HUDEP-2 (cell line): ENCODE measurements around the gene BCL2A1.
"Not testable (repeated sequence)": the region's sequence is repeated elsewhere in the genome, so short reads cannot be mapped to it uniquely, and the experiment has no call there.

ENCODE experiments used
- DNase-seq, 76 experiments: peaks; one replicate each; lab custom pipeline; 2025; ENCODE audit not compliant: unreplicated experiment in 76 of 76; lab: John Stamatoyannopoulos, UW

Gene BCL2A1

GRCh38 chr15:79926116-79926515 is 44.9 kb downstream of the BCL2A1 start:
- not testable (repeated sequence) for DNase-seq

GRCh38 chr15:79924379-79924778 is 46.6 kb downstream of the BCL2A1 start:
- DNase-seq = no peak

- DNase-seq = peak; percentile 31 to 98 (median 93)
Observed at GRCh38 chr15:79923515-79924169, 47.4 kb downstream of the BCL2A1 start.

GRCh38 chr15:79923079-79923514 is 47.9 kb downstream of the BCL2A1 start:
- peak in 62 of 76 experiments; percentile 3 to 71 (median 44) for DNase-seq

GRCh38 chr15:79922512-79923078 is 48.4 kb downstream of the BCL2A1 start:
- peak in 1 of 76 experiments; percentile 35 for DNase-seq

GRCh38 chr15:79919749-79920511 is 51.1 kb downstream of the BCL2A1 start:
- no peak for DNase-seq

GRCh38 chr15:79919090-79919748 is 51.8 kb downstream of the BCL2A1 start:
- DNase-seq = no peak

GRCh38 chr15:79918278-79918677 is 52.7 kb downstream of the BCL2A1 start:
- DNase-seq = no peak

- DNase-seq = no peak
Observed at GRCh38 chr15:79916502-79917132, 54.4 kb downstream of the BCL2A1 start.

GRCh38 chr15:79915776-79916501 is 55.1 kb downstream of the BCL2A1 start:
- DNase-seq = not testable (repeated sequence)

- DNase-seq = no peak
Observed at GRCh38 chr15:79914728-79915127, 56.3 kb downstream of the BCL2A1 start.
